Prostate gland (tissue), 2 donors: Measurements from ENCODE around the gene SLC6A6. TPM values are rescaled to one million over a fixed set of nuclear protein-coding genes. Genes with fewer than 3 reads are reported as not detected.

Source experiments
- DNase-seq: peaks from one replicate; pipeline ENCODE4 v3.0.0-alpha.2; 2019; ENCODE audit warnings: low spot score
- H3K27ac ChIP-seq, 2 donors: fragments of 200-600 bp; sonication (generic); 2 replicates each; pipeline ENCODE4 v1.5.1; 2017 to 2019
- H3K27me3 ChIP-seq: fragments of 200-600 bp; sonication (generic); replicated peaks from 2 replicates; pipeline ENCODE4 v1.5.1; 2019; ENCODE audit not compliant: insufficient read depth
- H3K36me3 ChIP-seq, 2 donors: fragments of 200-600 bp; sonication (generic); 1 replicate in 1 of 2; 2 replicates in 1 of 2; pipeline versions ENCODE4 v1.5.1 to v1.8.1; 2017 to 2019
- H3K4me1 ChIP-seq: fragments of 200-600 bp; sonication (generic); replicated peaks from 2 replicates; pipeline ENCODE4 v1.5.1; 2019
- H3K4me3 ChIP-seq, 2 donors: fragments of 200-600 bp; sonication (generic); 2 replicates each; pipeline ENCODE4 v1.5.1; 2017 to 2019
- H3K9me3 ChIP-seq: fragments of 200-600 bp; sonication (generic); 2 replicates; pipeline ENCODE4 v1.5.1; 2017
- CTCF ChIP-seq, 4 experiments: fragments of 200-600 bp in 2 of 4; fragments of 450-650 bp in 2 of 4; sonication (generic) in 2 of 4; IDR thresholded peaks; 1 replicate in 3 of 4; 2 replicates in 1 of 4; pipeline ENCODE4 v1.5.1; 2016 to 2019; ENCODE audit warnings: antibody characterized with exemption in 4 of 4, mild to moderate bottlenecking in 2 of 4, moderate library complexity in 2 of 4
- POLR2A ChIP-seq: fragments of 450-650 bp; IDR thresholded peaks from one replicate; pipeline ENCODE4 v1.6.1; 2016; ENCODE audit warnings: antibody characterized with exemption, mild to moderate bottlenecking
- POLR2AphosphoS5 ChIP-seq: sonication (generic); formaldehyde crosslinking; IDR thresholded peaks from one replicate; pipeline ENCODE4 v1.6.1; 2017; ENCODE audit warnings: antibody characterized with exemption
- WGBS: methylation state at CpG from one replicate; pipeline ENCODE4 v1.1.5; 2018; 5-methylcytosine and 5-hydroxymethylcytosine counted together
- intact Hi-C: fragments of 100-400 bp; cut with DNase I; formaldehyde crosslinking; loops from one replicate; pipeline ENCODE4 v1.14.2; 2022
- total RNA-seq, 2 donors: library from RNA; depleted of rRNA; stranded (reverse); fragments of >200 nt; gene quantifications; one replicate each; pipeline ENCODE4 v1.1.0, GENCODE V29; 2016

The SLC6A6 gene
- total RNA-seq, 2 donors from 2014 or later: 6.9 to 24.5 TPM

GRCh38 chr3:14525685-14526631 lies 123.6 kb downstream of the SLC6A6 start:
- Histone ChIP-seq H3K36me3 (no peaks in the 10 kb centered on the region), H3K9me3 (no peaks in the 10 kb centered on the region), H3K27me3 (no peaks in the 10 kb centered on the region), H3K27ac (peak overlapping the region in 1 of 2 donors; percentile 45), H3K4me3 (peak overlapping the region in 1 of 2 donors; percentile 6), H3K4me1 (no peaks in the 10 kb centered on the region)
- WGBS: 53% methylated on average over 17 of the region's 17 CpGs
- DNase-seq: no peak
- intact Hi-C loops: no loop called here
- no peak for TF ChIP-seq CTCF (IDR thresholded peaks at IDR 0.05)
- TF ChIP-seq POLR2AphosphoS5: no peak
- no peak for TF ChIP-seq POLR2A

- no peaks in the 10 kb centered on the region for H3K9me3 ChIP-seq
- H3K27me3 ChIP-seq: no peaks in the 10 kb centered on the region
- intact Hi-C loops: no loop called here
- no peaks in the 10 kb centered on the region for H3K36me3 ChIP-seq
- no peak overlapping the region for H3K27ac ChIP-seq
- no peak overlapping the region for H3K4me3 ChIP-seq
- TF ChIP-seq POLR2A (no peak), POLR2AphosphoS5 (no peak)
- no peaks in the 10 kb centered on the region for H3K4me1 ChIP-seq
- DNase-seq: no peak
- WGBS: 47% methylated on average over 3 of the region's 3 CpGs
These were observed 125.7 kb downstream of the SLC6A6 start for GRCh38 chr3:14528081-14528480.

- no peak overlapping the region for H3K27ac ChIP-seq
- intact Hi-C loops: no loop called here
- DNase-seq: no peak
These were observed 129.5 kb downstream of the SLC6A6 start for GRCh38 chr3:14531856-14532395.

GRCh38 chr3:14532691-14533456 lies 130.5 kb downstream of the SLC6A6 start:
- Histone ChIP-seq H3K4me1 (no peaks in the 10 kb centered on the region), H3K36me3 (no peaks in the 10 kb centered on the region), H3K4me3 (no peak overlapping the region), H3K9me3 (no peaks in the 10 kb centered on the region), H3K27me3 (no peaks in the 10 kb centered on the region), H3K27ac (no peak overlapping the region)
- intact Hi-C loops: no loop called here
- TF ChIP-seq POLR2AphosphoS5: peak; percentile 19
- no peak for TF ChIP-seq POLR2A
- peak; percentile 66 for DNase-seq
- WGBS: 60% methylated on average over 20 of the region's 20 CpGs

More at GRCh38 chr3:14531856-14532395, 129.5 kb downstream of the SLC6A6 start:
- H3K9me3 ChIP-seq: no peaks in the 10 kb centered on the region
- H3K4me1 ChIP-seq: no peaks in the 10 kb centered on the region
- no peak for TF ChIP-seq CTCF (IDR thresholded peaks at IDR 0.05)
- TF ChIP-seq POLR2AphosphoS5: no peak
- TF ChIP-seq POLR2A: no peak
- WGBS: 90% methylated on average over 17 of the region's 17 CpGs
- H3K27me3 ChIP-seq: no peaks in the 10 kb centered on the region
- no peak overlapping the region for H3K4me3 ChIP-seq
- H3K36me3 ChIP-seq: no peaks in the 10 kb centered on the region

GRCh38 chr3:14533457-14533958 lies 131.1 kb downstream of the SLC6A6 start:
- H3K27ac ChIP-seq: no peak overlapping the region
- 94% methylated on average over 14 of the region's 14 CpGs for WGBS

More at GRCh38 chr3:14533457-14533958, 131.1 kb downstream of the SLC6A6 start:
- intact Hi-C loops: no loop called here
- no peaks in the 10 kb centered on the region for H3K36me3 ChIP-seq
- H3K4me1 ChIP-seq: no peaks in the 10 kb centered on the region
- DNase-seq: no peak
- H3K9me3 ChIP-seq: no peaks in the 10 kb centered on the region
- H3K27me3 ChIP-seq: no peaks in the 10 kb centered on the region
- TF ChIP-seq CTCF (IDR thresholded peaks at IDR 0.05): no peak
- TF ChIP-seq POLR2A: no peak
- no peak for TF ChIP-seq POLR2AphosphoS5
- H3K4me3 ChIP-seq: no peak overlapping the region
